A549 (cell line): ENCODE results near the gene EVA1C. TPM values are rescaled to one million over a fixed set of nuclear protein-coding genes. Genes with fewer than 3 reads are reported as not detected.
A peak's percentile ranks its signal among the peaks of the same experiment; 100 is the strongest.

Source experiments
- ATAC-seq, 2 experiments: fragments of 200-7000 bp in 1 of 2; fragments of >200 bp in 1 of 2; cut with Nextera tagmentation in 1 of 2; cut with Tn5 transposase in 1 of 2; 3 replicates each; pipeline versions ENCODE4 v1.8.0 to v1.9.1; 2018 to 2020; ENCODE audit warnings: mild to moderate bottlenecking in 1 of 2, moderate library complexity in 1 of 2
- CTCF ChIA-PET: fragments of 300-600 bp; sonication (Branson Sonifier 250); formaldehyde crosslinking; extraction: SDS; loops from one replicate; lab custom pipeline; 2021; ENCODE audit warnings: antibody characterized with exemption, inconsistent platforms; lab: Yijun Ruan, JAX
- POLR2A ChIA-PET: fragments of 350-600 bp; formaldehyde crosslinking; extraction: SDS; loops from one replicate; lab custom pipeline; 2021; ENCODE audit warnings: antibody characterized with exemption, inconsistent platforms; lab: Yijun Ruan, JAX
- DNase-seq, 2 experiments: peaks; one replicate each; pipeline versions ENCODE4 v3.0.0 to v3.0.0-alpha.2; 2011 to 2016; ENCODE audit warnings: low read depth in 1 of 2, low spot score in 1 of 2
- FAIRE-seq: peaks from 2 replicates; lab custom pipeline; 2011; peaks lifted over from hg19 to GRCh38; lab: Jason Lieb, UNC
- H3K27ac ChIP-seq, 2 experiments: fragments of >200 bp; sonication (Bioruptor Twin); formaldehyde crosslinking; 3 replicates each; pipeline ENCODE4 v1.5.1; 2016 to 2017
- H3K4me1 ChIP-seq: fragments of >200 bp; sonication (Bioruptor Twin); formaldehyde crosslinking; 3 replicates; pipeline ENCODE4 v1.6.1; 2016
- H3K4me2 ChIP-seq: fragments of >200 bp; sonication (Bioruptor Twin); formaldehyde crosslinking; 3 replicates; pipeline ENCODE4 v1.6.1; 2016
- H3K4me3 ChIP-seq: fragments of >200 bp; sonication (Bioruptor Twin); formaldehyde crosslinking; 3 replicates; pipeline ENCODE4 v1.5.1; 2016
- H3K9me3 ChIP-seq: fragments of >200 bp; sonication (Bioruptor Twin); formaldehyde crosslinking; 3 replicates; pipeline ENCODE4 v1.6.1; 2016
- CBX2 ChIP-seq: fragments of 200-600 bp; sonication (generic); IDR thresholded peaks from 2 replicates; pipeline ENCODE4 v1.6.1; 2016; ENCODE audit warnings: low read depth, mild to moderate bottlenecking, borderline replicate concordance
- CHD4 ChIP-seq: fragments of 200-600 bp; sonication (generic); IDR thresholded peaks from 2 replicates; pipeline ENCODE4 v1.6.1; 2016; ENCODE audit warnings: antibody characterized with exemption, mild to moderate bottlenecking, borderline replicate concordance
- E2F6 ChIP-seq: IDR thresholded peaks from 2 replicates; pipeline ENCODE4 v1.6.1; 2012; ENCODE audit warnings: low read depth, borderline replicate concordance
- FOSL2 ChIP-seq, 2 experiments: fragments of 450-650 bp in 1 of 2; fragments of >200 bp in 1 of 2; sonication (Bioruptor Twin) in 1 of 2; formaldehyde crosslinking; IDR thresholded peaks; 2 replicates each; pipeline versions ENCODE4 v1.5.0 to v1.6.1; 2016 to 2020; ENCODE audit warnings: mild to moderate bottlenecking in 1 of 2, moderate library complexity in 1 of 2
- FOXS1 ChIP-seq: fragments of 250-450 bp; sonication (Bioruptor Pico); IDR thresholded peaks from 2 replicates; pipeline ENCODE4 v1.5.0; 2020; ENCODE audit warnings: mild to moderate bottlenecking, moderate library complexity
- HES2 ChIP-seq: fragments of >200 bp; sonication (Bioruptor Twin); formaldehyde crosslinking; IDR thresholded peaks from 2 replicates; pipeline ENCODE4 v1.6.1; 2016
- HMGXB4 ChIP-seq: fragments of 250-450 bp; sonication (Bioruptor Pico); IDR thresholded peaks from 2 replicates; pipeline ENCODE4 v1.5.0; 2021; ENCODE audit warnings: mild to moderate bottlenecking, moderate library complexity, borderline replicate concordance
- HOXA7 ChIP-seq: fragments of 250-450 bp; sonication (Bioruptor Pico); IDR thresholded peaks from 2 replicates; pipeline ENCODE4 v1.5.0; 2020; ENCODE audit warnings: mild to moderate bottlenecking, moderate library complexity
- HOXB5 ChIP-seq: fragments of 250-450 bp; sonication (Bioruptor Pico); IDR thresholded peaks from 2 replicates; pipeline ENCODE4 v1.5.0; 2020; ENCODE audit warnings: mild to moderate bottlenecking, moderate library complexity
- JUN ChIP-seq, 2 experiments: fragments of >200 bp; sonication (Bioruptor Twin); formaldehyde crosslinking; IDR thresholded peaks; 2 replicates in 1 of 2; 3 replicates in 1 of 2; pipeline ENCODE4 v1.6.1; 2016 to 2017
- NR3C1 ChIP-seq: fragments of >200 bp; sonication (Bioruptor Twin); formaldehyde crosslinking; IDR thresholded peaks from 3 replicates; pipeline ENCODE4 v1.6.1; 2017
- PHF8 ChIP-seq: fragments of 200-600 bp; sonication (generic); IDR thresholded peaks from 2 replicates; pipeline ENCODE4 v1.6.1; 2016; ENCODE audit warnings: low read depth, mild to moderate bottlenecking, antibody characterized with exemption, moderate library complexity, borderline replicate concordance
- TFCP2L1 ChIP-seq: fragments of 250-450 bp; sonication (Bioruptor Pico); IDR thresholded peaks from 2 replicates; pipeline ENCODE4 v1.5.0; 2021; ENCODE audit warnings: mild to moderate bottlenecking
- whole genome bisulfite sequencing: methylation state at CpG from one replicate; pipeline ENCODE4 v1.1.6; 2017; ENCODE audit errors: missing lambda C conversion rate; 5-methylcytosine and 5-hydroxymethylcytosine counted together
- polyA plus RNA-seq, 4 experiments: library from polyadenylated mRNA; depleted of rRNA in 3 of 4; stranded (reverse); fragments of >200 nt; fragmentation: RNase III in 1 of 4; extraction: RNeasy Plus Mini Kit Qiagen cat#74134 plus additional on column Dnase treatment in 1 of 4; gene quantifications; 2 replicates in 3 of 4; 3 replicates in 1 of 4; pipeline ENCODE4 v1.2.3, GENCODE V29; 2011 to 2017
- TF ChIP-seq, protein P1 (sequence below): fragments of 200-600 bp; sonication (generic); IDR thresholded peaks from 2 replicates; pipeline ENCODE4 v1.6.1; 2016; ENCODE audit warnings: antibody characterized with exemption, mild to moderate bottlenecking, moderate library complexity
- TF ChIP-seq, protein P2 (sequence below): fragments of 450-650 bp; IDR thresholded peaks from 2 replicates; pipeline ENCODE4 v1.6.1; 2014; ENCODE audit warnings: antibody characterized with exemption
- TF ChIP-seq, protein P3 (sequence below): fragments of >200 bp; sonication (Bioruptor Twin); formaldehyde crosslinking; IDR thresholded peaks from 3 replicates; pipeline ENCODE4 v1.5.1; 2016
- TF ChIP-seq, protein P4 (sequence below): fragments of >200 bp; sonication (Bioruptor Twin); formaldehyde crosslinking; IDR thresholded peaks from 3 replicates; pipeline ENCODE4 v1.6.1; 2016

Gene EVA1C
- polyA plus RNA-seq, 2 of the 4 experiments (the other 2 are of a cell fraction), result 41.1 to 48.0 TPM

DNA sequence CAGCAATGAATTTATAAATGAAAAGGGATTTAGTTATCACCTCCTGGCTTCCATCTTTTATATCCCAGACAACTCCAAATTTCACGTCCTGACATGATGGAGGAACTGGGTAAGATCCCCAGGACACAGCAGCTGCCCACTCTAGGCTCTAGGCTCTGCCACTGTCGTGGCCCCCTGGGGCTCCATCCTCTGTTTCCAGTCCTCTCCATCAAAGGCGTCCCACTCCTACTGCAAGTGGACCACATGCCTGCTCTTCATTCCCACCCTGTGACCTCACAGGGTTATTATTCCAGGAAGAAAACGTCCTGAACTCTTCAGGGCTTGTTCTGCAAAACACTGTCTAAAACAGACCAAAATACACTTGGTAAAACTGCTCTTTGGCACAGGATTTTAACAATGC is 31.6 kb upstream of the EVA1C start (continued):
- TF ChIP-seq, protein P1, sequence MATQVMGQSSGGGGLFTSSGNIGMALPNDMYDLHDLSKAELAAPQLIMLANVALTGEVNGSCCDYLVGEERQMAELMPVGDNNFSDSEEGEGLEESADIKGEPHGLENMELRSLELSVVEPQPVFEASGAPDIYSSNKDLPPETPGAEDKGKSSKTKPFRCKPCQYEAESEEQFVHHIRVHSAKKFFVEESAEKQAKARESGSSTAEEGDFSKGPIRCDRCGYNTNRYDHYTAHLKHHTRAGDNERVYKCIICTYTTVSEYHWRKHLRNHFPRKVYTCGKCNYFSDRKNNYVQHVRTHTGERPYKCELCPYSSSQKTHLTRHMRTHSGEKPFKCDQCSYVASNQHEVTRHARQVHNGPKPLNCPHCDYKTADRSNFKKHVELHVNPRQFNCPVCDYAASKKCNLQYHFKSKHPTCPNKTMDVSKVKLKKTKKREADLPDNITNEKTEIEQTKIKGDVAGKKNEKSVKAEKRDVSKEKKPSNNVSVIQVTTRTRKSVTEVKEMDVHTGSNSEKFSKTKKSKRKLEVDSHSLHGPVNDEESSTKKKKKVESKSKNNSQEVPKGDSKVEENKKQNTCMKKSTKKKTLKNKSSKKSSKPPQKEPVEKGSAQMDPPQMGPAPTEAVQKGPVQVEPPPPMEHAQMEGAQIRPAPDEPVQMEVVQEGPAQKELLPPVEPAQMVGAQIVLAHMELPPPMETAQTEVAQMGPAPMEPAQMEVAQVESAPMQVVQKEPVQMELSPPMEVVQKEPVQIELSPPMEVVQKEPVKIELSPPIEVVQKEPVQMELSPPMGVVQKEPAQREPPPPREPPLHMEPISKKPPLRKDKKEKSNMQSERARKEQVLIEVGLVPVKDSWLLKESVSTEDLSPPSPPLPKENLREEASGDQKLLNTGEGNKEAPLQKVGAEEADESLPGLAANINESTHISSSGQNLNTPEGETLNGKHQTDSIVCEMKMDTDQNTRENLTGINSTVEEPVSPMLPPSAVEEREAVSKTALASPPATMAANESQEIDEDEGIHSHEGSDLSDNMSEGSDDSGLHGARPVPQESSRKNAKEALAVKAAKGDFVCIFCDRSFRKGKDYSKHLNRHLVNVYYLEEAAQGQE, result no peak
- TF ChIP-seq TFCP2L1 (CRISPR knock-in tag), result no peak
- TF ChIP-seq NR3C1, result no peak
- TF ChIP-seq CBX2, result no peak
- TF ChIP-seq HOXB5 (CRISPR knock-in tag), result no peak
- no peak for TF ChIP-seq HOXA7

- H3K4me2 ChIP-seq, result peak overlapping the region; percentile 71
- ChIA-PET POLR2A (no interaction called here), CTCF (no interaction called here)
- no peaks in the 10 kb centered on the region for H3K9me3 ChIP-seq
- peaks cover 62% of the 10 kb centered on the region for H3K4me1 ChIP-seq
- WGBS, result 73% methylated on average over 6 of the region's 6 CpGs
- no peak overlapping the region for H3K4me3 ChIP-seq
- H3K27ac ChIP-seq, result peak overlapping the region; percentile 64 to 66
- no peak for FAIRE-seq
- no peak for ATAC-seq
- TF ChIP-seq FOXS1 (CRISPR knock-in tag) (no peak), JUN (IDR thresholded peaks at IDR 0.05) (no peak), E2F6 (no peak), CHD4 (no peak), NR3C1 (no peak), HMGXB4 (no peak), PHF8 (no peak), FOSL2 (IDR thresholded peaks at IDR 0.05) (no peak), FOSL2 (CRISPR knock-in tag; IDR thresholded peaks at IDR 0.05) (no peak), HES2 (no peak), CBX2 (no peak)
- TF ChIP-seq, protein P2, sequence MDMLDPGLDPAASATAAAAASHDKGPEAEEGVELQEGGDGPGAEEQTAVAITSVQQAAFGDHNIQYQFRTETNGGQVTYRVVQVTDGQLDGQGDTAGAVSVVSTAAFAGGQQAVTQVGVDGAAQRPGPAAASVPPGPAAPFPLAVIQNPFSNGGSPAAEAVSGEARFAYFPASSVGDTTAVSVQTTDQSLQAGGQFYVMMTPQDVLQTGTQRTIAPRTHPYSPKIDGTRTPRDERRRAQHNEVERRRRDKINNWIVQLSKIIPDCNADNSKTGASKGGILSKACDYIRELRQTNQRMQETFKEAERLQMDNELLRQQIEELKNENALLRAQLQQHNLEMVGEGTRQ, result no peak
- TF ChIP-seq, protein P3, sequence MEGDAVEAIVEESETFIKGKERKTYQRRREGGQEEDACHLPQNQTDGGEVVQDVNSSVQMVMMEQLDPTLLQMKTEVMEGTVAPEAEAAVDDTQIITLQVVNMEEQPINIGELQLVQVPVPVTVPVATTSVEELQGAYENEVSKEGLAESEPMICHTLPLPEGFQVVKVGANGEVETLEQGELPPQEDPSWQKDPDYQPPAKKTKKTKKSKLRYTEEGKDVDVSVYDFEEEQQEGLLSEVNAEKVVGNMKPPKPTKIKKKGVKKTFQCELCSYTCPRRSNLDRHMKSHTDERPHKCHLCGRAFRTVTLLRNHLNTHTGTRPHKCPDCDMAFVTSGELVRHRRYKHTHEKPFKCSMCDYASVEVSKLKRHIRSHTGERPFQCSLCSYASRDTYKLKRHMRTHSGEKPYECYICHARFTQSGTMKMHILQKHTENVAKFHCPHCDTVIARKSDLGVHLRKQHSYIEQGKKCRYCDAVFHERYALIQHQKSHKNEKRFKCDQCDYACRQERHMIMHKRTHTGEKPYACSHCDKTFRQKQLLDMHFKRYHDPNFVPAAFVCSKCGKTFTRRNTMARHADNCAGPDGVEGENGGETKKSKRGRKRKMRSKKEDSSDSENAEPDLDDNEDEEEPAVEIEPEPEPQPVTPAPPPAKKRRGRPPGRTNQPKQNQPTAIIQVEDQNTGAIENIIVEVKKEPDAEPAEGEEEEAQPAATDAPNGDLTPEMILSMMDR, result no peak
- TF ChIP-seq, protein P4, sequence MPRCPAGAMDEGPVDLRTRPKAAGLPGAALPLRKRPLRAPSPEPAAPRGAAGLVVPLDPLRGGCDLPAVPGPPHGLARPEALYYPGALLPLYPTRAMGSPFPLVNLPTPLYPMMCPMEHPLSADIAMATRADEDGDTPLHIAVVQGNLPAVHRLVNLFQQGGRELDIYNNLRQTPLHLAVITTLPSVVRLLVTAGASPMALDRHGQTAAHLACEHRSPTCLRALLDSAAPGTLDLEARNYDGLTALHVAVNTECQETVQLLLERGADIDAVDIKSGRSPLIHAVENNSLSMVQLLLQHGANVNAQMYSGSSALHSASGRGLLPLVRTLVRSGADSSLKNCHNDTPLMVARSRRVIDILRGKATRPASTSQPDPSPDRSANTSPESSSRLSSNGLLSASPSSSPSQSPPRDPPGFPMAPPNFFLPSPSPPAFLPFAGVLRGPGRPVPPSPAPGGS, result no peak
- DNase-seq, result no peak
Measured at GRCh38 chr21:32381571-32381970, 30.9 kb upstream of the EVA1C start.
